ENCODE measurements around the gene AQP3.
"Not testable (repeated sequence)": the region's sequence is repeated elsewhere in the genome, so short reads cannot be mapped to it uniquely, and the experiment has no call there.

AQP3 gene

GRCh38 chr9:33465596-33466564, 18.5 kb upstream of the AQP3 start:
- FAIRE-seq: peak; percentile 9
- no peak for DNase-seq (ENCODE audit: low spot score)

- FAIRE-seq (no peak), DNase-seq (ENCODE audit: low spot score) (no peak)
These were observed 17.7 kb upstream of the AQP3 start for GRCh38 chr9:33465096-33465495.

- FAIRE-seq (no peak), DNase-seq (ENCODE audit: low spot score) (no peak)
These were observed 16.7 kb upstream of the AQP3 start for GRCh38 chr9:33464045-33464636.

- no peak for FAIRE-seq
- DNase-seq (ENCODE audit: low spot score): no peak
These were observed 15.8 kb upstream of the AQP3 start for GRCh38 chr9:33463151-33463550.

GRCh38 chr9:33461492-33461891, 14.1 kb upstream of the AQP3 start:
- FAIRE-seq (no peak), DNase-seq (ENCODE audit: low spot score) (no peak)

GRCh38 chr9:33460854-33461253, 13.5 kb upstream of the AQP3 start:
- DNase-seq (ENCODE audit: low spot score): no peak
- no peak for FAIRE-seq

GRCh38 chr9:33459115-33459514, 11.7 kb upstream of the AQP3 start:
- no peak for FAIRE-seq
- DNase-seq (ENCODE audit: low spot score): no peak

GRCh38 chr9:33458444-33458843, 11.1 kb upstream of the AQP3 start:
- DNase-seq (ENCODE audit: low spot score) (peak; percentile 78), FAIRE-seq (peak; percentile 67)

GRCh38 chr9:33455945-33456344, 8.6 kb upstream of the AQP3 start:
- DNase-seq (ENCODE audit: low spot score): no peak
- no peak for FAIRE-seq

GRCh38 chr9:33455456-33455855, 8.1 kb upstream of the AQP3 start:
- FAIRE-seq; DNase-seq (ENCODE audit: low spot score): not testable (repeated sequence)

GRCh38 chr9:33454661-33455026, 7.3 kb upstream of the AQP3 start:
- DNase-seq (ENCODE audit: low spot score); FAIRE-seq: not testable (repeated sequence)

GRCh38 chr9:33453999-33454660, 6.7 kb upstream of the AQP3 start:
- FAIRE-seq (no peak), DNase-seq (ENCODE audit: low spot score) (no peak)

GRCh38 chr9:33453286-33453860, 6.0 kb upstream of the AQP3 start:
- FAIRE-seq: no peak
- no peak for DNase-seq (ENCODE audit: low spot score)

GRCh38 chr9:33452828-33453271, 5.5 kb upstream of the AQP3 start:
- FAIRE-seq: no peak
- peak; percentile 87 for DNase-seq (ENCODE audit: low spot score)

GRCh38 chr9:33450621-33451146, 3.3 kb upstream of the AQP3 start:
- no peak for FAIRE-seq
- DNase-seq (ENCODE audit: low spot score): no peak

- FAIRE-seq (no peak), DNase-seq (ENCODE audit: low spot score) (no peak)
These were observed 2.3 kb upstream of the AQP3 start for GRCh38 chr9:33449715-33450114.

GRCh38 chr9:33447799-33448553, 583 bp upstream of the AQP3 start:
- DNase-seq (ENCODE audit: low spot score) (no peak), FAIRE-seq (peak; percentile 88)

- FAIRE-seq: no peak
These were observed 1.0 kb downstream of the AQP3 start for GRCh38 chr9:33446240-33446945.

GRCh38 chr9:33445389-33446239, 1.8 kb downstream of the AQP3 start:
- FAIRE-seq: no peak

More at GRCh38 chr9:33446240-33446945, 1.0 kb downstream of the AQP3 start:
- DNase-seq (ENCODE audit: low spot score): no peak

More at GRCh38 chr9:33445389-33446239, 1.8 kb downstream of the AQP3 start:
- DNase-seq (ENCODE audit: low spot score): no peak
